IPS-18c (cell line): Measurements from ENCODE around the gene SUSD6.
"Not testable (repeated sequence)": the region's sequence is repeated elsewhere in the genome, so short reads cannot be mapped to it uniquely, and the experiment has no call there.

Experiments used
- H3K4me3 ChIP-seq: 2 replicates; pipeline ENCODE4 v1.7.0; 2013; ENCODE audit warnings: low read depth, mild to moderate bottlenecking, low read length, moderate library complexity; ENCODE audit not compliant: insufficient read depth
- H3K9me3 ChIP-seq: one replicate; pipeline ENCODE4 v1.6.1; 2013; ENCODE audit warnings: mild to moderate bottlenecking, low read length, moderate library complexity; ENCODE audit not compliant: control insufficient read depth, insufficient read depth

The SUSD6 gene

GRCh38 chr14:69731919-69732598, 120.7 kb downstream of the SUSD6 start:
- H3K4me3 ChIP-seq, H3K9me3 ChIP-seq: not testable (repeated sequence)

DNA sequence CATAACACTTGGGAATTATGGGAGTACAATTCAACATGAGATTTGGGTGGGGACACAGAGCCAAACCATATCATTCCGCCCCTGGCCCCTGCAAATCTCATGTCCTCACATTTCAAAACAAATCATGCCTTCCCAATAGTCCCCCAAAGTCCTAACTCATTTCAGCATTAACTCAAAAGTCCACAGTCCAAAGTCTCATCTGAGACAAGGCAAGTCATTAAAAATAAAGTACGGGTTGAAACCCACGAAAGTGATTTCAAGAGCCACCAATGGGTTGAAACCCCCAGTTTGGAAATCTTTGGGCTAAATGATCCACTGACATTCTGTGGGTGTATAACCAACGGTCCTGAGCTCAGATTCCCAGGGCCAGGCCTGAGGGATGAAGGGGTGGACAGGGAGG, 125.0 kb downstream of the SUSD6 start:
- not testable (repeated sequence) for H3K4me3 ChIP-seq, H3K9me3 ChIP-seq

DNA sequence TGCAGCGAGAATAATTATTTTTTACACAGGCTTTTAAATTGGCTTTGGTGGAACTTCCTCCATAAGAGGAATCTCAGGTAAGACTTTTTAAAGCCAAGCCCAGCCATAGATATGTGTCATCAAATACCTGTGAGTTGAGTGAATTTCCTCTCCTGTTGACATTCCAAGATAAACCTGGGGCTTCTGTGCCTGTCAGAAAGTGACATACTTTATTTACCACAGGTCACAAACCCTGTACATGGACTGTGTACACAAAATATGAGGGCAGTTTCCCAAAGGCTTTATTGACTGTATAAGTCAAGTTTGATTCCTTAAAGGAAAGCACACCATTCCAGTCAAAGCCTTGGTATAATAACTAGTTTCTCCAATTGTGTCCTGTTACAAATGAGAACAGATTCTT, 129.7 kb downstream of the SUSD6 start:
- peaks cover 9% of the 10 kb centered on the region for H3K9me3 ChIP-seq
- no peak overlapping the region for H3K4me3 ChIP-seq

- H3K4me3 ChIP-seq = no peak overlapping the region
- peaks cover 3% of the 10 kb centered on the region for H3K9me3 ChIP-seq
Observed at GRCh38 chr14:69749956-69750355, 138.6 kb downstream of the SUSD6 start.

- Histone ChIP-seq H3K4me3 (no peak overlapping the region), H3K9me3 (peaks cover 3% of the 10 kb centered on the region)
Observed at GRCh38 chr14:69750495-69750894, 139.1 kb downstream of the SUSD6 start.

GRCh38 chr14:69752773-69753172, 141.4 kb downstream of the SUSD6 start:
- Histone ChIP-seq H3K4me3 (no peak overlapping the region), H3K9me3 (peaks cover 3% of the 10 kb centered on the region)

- Histone ChIP-seq H3K4me3 (no peak overlapping the region), H3K9me3 (peaks cover 3% of the 10 kb centered on the region)
Observed at GRCh38 chr14:69753860-69754259, 142.5 kb downstream of the SUSD6 start.

DNA sequence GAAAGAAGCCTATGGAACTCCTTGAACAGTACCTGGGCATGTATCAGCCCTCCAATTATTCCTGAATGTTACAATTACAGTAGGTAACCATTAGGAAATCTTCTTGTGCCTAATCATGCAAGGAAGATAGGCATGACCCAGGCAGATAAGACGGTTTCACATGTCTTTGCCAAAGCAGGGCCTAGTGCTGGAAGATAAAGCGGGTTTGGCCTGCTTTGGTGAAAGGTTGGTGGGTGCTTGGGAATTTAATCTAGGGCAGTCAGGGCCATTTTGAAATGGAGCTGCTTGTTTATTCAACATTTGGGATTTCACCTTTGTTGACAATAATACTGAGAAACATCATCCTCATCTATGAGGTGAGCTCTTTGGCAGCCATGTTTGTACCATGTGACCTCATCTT, 143.1 kb downstream of the SUSD6 start:
- no peak overlapping the region for H3K4me3 ChIP-seq
- peaks cover 3% of the 10 kb centered on the region for H3K9me3 ChIP-seq

- Histone ChIP-seq H3K4me3 (no peak overlapping the region), H3K9me3 (peaks cover 3% of the 10 kb centered on the region)
Observed at GRCh38 chr14:69755296-69755695, 143.9 kb downstream of the SUSD6 start.

DNA sequence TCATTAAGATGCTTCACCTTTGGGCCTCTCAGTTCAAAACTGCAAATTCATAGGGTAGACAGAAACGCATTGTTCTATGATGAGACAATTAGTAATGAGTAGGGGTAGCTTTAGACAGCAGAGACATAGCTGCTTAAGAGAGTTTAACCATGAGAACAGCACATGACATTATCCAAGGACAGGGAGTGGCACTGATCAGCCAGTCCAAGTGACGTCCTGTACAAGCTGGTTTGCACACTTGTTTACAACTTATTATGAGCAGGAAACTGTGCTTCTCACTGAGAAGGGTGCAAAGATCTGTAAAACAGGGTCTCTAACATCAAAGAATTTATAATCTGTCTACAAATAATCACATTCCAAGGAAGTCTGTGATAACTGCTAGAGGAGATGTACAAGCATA, 144.4 kb downstream of the SUSD6 start:
- Histone ChIP-seq H3K9me3 (peaks cover 3% of the 10 kb centered on the region), H3K4me3 (no peak overlapping the region)

GRCh38 chr14:69756298-69756697, 144.9 kb downstream of the SUSD6 start:
- Histone ChIP-seq H3K4me3 (no peak overlapping the region), H3K9me3 (peaks cover 3% of the 10 kb centered on the region)

DNA sequence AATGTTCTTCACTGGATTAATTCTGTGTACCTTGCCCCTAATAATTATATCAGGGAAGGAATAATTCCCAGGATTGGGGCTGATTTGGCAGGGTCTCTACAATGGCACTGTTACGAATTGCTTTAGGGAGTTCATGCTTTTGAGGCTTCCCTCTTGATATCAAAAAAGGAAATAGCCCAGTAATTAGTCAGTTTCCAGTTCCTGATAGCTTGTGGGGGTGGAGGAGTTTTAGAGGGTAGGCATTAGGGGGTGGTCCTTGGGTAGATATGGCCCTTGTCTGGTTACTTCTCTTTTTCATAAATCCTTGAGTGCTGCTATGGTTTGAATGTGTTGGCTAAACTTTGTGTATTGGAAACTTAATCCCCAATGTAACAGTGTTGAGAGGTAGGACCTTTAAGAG, 149.4 kb downstream of the SUSD6 start:
- no peak overlapping the region for H3K4me3 ChIP-seq
- H3K9me3 ChIP-seq = no peaks in the 10 kb centered on the region

DNA sequence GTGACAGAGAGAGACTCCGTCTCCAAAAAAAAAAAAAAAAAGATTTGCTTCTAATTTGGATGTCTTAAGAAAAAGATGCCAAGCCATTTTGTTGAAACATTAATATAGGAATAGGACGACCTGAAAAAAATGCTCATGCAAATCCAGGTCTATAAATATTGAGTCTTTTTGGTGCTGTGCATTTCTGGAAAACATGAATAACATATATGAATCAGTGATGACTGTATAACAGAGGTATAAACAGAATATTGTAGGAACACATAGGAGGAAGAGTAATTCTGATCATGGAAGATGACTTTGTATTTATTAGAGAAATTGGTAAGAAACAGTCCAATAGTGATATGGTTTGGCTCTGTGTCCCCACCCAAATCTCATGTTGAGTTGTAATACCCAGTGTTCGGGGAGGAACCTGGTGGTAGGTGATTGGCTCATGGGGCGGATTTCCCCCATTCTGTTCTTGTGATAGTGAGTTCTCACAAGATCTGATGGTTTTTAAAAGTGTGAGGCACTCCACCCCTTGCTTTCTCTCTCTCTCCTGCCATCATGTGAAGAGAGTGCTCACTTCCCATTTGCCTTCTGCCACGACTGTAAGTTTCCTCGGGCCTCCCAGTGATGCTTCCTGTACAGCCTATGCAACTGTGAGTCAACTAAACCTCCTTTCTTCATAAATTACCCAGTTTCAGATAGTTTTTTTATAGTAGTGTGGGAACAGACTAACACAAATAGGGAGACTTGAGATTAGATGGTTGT, 152.5 kb downstream of the SUSD6 start:
- no peaks in the 10 kb centered on the region for H3K9me3 ChIP-seq
- no peak overlapping the region for H3K4me3 ChIP-seq
